Effector CD4-positive, alpha-beta T cell (primary cell): ENCODE results near the gene DNAJC5G.
"Not testable (repeated sequence)": the region's sequence is repeated elsewhere in the genome, so short reads cannot be mapped to it uniquely, and the experiment has no call there.

Source experiments
- DNase-seq: peaks from one replicate; pipeline ENCODE4 v3.0.0-alpha.2; 2020

The DNAJC5G gene

DNA sequence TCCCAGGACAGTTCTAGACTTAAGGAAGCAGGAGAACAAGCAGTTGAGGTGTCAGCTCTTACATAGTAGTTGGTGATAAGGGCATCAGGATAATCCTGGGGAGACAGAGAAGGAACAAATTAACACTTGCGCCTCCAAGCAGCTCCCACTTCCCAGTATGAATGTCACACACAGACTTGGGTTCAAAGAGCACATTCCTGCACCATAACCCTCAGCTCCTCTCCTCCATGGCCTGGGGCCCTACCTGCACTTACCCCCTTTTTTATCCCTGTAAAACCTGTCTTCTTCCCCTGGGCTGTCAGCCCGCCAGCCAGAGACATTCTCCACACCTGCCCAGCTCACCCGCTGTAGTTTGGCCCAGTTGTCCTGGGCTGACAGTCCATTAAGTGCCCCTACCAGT, 36.9 kb downstream of the DNAJC5G start:
- DNase-seq, result no peak

GRCh38 chr2:27313882-27314645, 38.8 kb downstream of the DNAJC5G start:
- DNase-seq, result no peak

DNA sequence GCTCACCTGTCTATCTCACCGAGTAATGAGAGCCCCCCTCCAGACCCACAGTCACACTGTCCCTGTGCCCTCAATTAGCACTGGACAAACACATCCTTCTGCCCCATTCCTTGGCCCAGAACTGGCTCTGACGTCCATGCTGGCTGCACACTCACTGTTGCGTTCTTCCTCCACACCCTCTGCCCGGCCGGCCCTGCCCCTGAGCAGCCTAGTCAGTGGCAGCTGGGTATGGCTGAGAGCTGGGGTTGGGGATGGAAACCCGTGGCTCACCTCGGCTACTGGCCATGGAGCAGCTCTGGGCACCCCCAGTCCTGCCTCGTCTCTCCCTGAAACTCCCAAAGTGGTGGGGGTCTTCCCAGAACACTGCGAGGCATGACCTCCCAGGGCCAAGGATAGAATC, 39.5 kb downstream of the DNAJC5G start:
- no peak for DNase-seq

DNA sequence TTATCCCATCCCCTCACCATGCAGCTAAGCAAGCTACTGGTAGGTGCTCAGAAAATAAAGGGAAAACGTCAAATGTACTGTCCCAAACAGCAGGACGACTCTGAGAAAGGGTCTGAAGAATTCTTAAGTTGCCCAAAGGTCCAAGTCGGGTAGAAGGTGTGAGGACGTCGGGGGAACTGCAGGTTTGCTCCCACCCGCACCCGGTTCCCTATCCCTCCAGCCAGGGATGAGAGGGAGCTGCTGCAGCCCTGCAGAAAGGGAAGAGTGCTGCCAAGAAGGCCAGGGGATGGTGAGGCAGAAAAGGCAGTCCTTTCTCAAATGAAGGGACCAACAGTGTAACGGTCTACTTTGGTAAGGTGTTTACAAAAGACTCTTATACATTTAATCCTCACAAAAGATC, 39.9 kb downstream of the DNAJC5G start:
- DNase-seq, result no peak

GRCh38 chr2:27316655-27317412, 41.6 kb downstream of the DNAJC5G start:
- DNase-seq, result no peak

- DNase-seq, result not testable (repeated sequence)
These were observed 44.6 kb downstream of the DNAJC5G start for GRCh38 chr2:27319839-27320238.

DNA sequence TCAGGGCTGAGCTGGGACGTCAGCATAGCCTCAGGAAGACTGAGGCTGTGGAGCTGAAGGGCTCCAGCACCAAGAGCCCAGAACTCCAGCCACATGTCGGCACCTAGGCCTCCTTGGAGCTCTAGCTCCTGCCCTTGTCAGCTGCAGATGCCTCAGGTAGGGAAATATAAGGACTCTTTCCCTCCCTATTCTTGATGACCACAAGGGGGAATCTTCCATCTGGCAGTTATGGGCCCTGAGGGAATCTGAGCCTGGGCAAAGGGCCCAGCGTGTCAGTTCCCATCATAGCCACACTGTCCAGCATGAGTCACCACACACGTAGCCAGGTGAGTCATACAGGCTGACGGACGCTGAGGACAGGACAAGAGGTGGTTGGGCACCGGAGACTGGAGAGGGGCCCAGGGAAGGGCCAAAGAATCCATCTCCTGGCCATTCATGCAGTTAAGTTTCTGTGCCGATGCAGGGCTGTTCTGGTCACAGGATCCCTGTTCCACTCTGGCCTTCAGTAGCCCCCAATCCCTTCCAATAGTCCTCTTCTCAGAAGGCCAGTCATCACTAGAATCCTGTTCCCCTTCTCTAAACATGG, 45.8 kb downstream of the DNAJC5G start:
- DNase-seq, result no peak

- no peak for DNase-seq
These were observed 47.1 kb downstream of the DNAJC5G start for GRCh38 chr2:27322301-27322765.

- DNase-seq, result peak; percentile 83
These were observed 47.7 kb downstream of the DNAJC5G start, which contains the start of gene MPV17 for GRCh38 chr2:27322766-27323595. Gene MPV17, minus strand, starts transcription at chr2:27323097. Its CDS starts 580 bp downstream, at chr2:27322517.

DNA sequence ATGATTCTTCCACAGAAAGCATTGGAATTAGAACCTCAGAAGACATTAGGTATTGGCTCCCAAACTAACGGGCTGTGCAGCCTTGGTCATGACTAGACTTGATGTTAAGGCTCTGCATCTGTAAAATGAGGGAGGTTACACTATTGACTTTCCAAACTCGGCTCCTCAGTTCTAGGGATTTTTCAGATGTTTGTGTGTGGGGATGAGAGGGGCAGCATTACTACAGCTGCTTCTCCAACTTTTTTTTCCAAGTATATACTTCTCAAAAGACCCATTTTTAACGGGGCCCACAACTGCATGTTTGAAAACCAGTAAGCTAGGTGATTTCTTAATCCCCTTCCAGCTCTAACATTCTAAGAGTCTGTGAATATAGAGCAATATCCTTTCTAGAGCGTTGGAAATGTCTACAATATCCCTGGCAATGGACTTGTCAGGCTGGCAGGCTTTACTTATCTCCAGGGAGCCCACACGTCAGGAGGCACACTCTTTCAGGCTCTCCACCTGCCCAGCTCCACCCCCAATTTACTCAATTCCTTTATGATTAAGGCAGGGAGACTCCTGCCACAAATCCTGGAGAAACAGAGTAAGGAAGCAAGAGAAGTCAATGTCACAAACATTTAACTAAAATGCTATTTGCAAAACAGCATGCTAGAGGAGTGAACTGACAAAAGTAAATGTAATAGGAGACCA, 48.5 kb downstream of the DNAJC5G start:
- no peak for DNase-seq

- DNase-seq, result no peak
These were observed 49.5 kb downstream of the DNAJC5G start for GRCh38 chr2:27324720-27325119.
